Loucy (cell line): ENCODE data around the gene RECQL5.

Experiments
- H2AFZ ChIP-seq: fragments of 200-600 bp; sonication (generic); 2 replicates; pipeline ENCODE4 v1.6.0; 2016; ENCODE audit warnings: antibody characterized with exemption, mild to moderate bottlenecking, low read length, moderate library complexity
- H3F3A ChIP-seq: fragments of 200-600 bp; 2 replicates; pipeline ENCODE4 v1.6.0; 2016; ENCODE audit warnings: antibody characterized with exemption, low read depth, mild to moderate bottlenecking
- H3K27me3 ChIP-seq: fragments of 200-600 bp; sonication (generic); 2 replicates; pipeline ENCODE4 v1.6.1; 2014; ENCODE audit warnings: low read length, mild to moderate bottlenecking; ENCODE audit not compliant: insufficient read depth, poor library complexity, severe bottlenecking
- H3K36me3 ChIP-seq: fragments of 200-600 bp; sonication (generic); 2 replicates; pipeline ENCODE4 v1.6.1; 2016; ENCODE audit warnings: low read length; ENCODE audit not compliant: insufficient read depth
- H3K4me1 ChIP-seq: fragments of 200-600 bp; sonication (generic); 2 replicates; pipeline ENCODE4 v1.5.1; 2014; ENCODE audit warnings: low read length, mild to moderate bottlenecking; ENCODE audit not compliant: insufficient read depth, poor library complexity, severe bottlenecking
- H3K4me2 ChIP-seq: fragments of 200-600 bp; sonication (generic); 2 replicates; pipeline ENCODE4 v1.6.0; 2014; ENCODE audit warnings: antibody characterized with exemption, low read length, low read depth, mild to moderate bottlenecking; ENCODE audit not compliant: poor library complexity, severe bottlenecking
- H3K4me3 ChIP-seq: fragments of 200-600 bp; sonication (generic); 2 replicates; pipeline ENCODE4 v1.5.1; 2014; ENCODE audit warnings: low read length, mild to moderate bottlenecking, mixed read lengths; ENCODE audit not compliant: poor library complexity, severe bottlenecking
- H3K79me2 ChIP-seq: fragments of 200-600 bp; sonication (generic); 2 replicates; pipeline ENCODE4 v1.6.1; 2014; ENCODE audit warnings: low read length; ENCODE audit not compliant: insufficient read depth
- H3K9ac ChIP-seq: fragments of 200-600 bp; sonication (generic); 2 replicates; pipeline ENCODE4 v1.6.0; 2014; ENCODE audit warnings: mild to moderate bottlenecking, low read depth, low read length, moderate library complexity; ENCODE audit not compliant: poor library complexity, severe bottlenecking
- H3K9me2 ChIP-seq: fragments of 200-600 bp; sonication (generic); replicated peaks from 2 replicates; pipeline ENCODE4 v1.6.1; 2016; ENCODE audit warnings: low read depth, low read length, mixed read lengths
- H3K9me3 ChIP-seq: fragments of 200-600 bp; sonication (generic); 2 replicates; pipeline ENCODE4 v1.6.1; 2014; ENCODE audit warnings: mild to moderate bottlenecking, antibody characterized with exemption, low read length, low read depth; ENCODE audit not compliant: insufficient read depth
- H4K20me1 ChIP-seq: fragments of 200-600 bp; sonication (generic); 2 replicates; pipeline ENCODE4 v1.6.0; 2014; ENCODE audit warnings: antibody characterized with exemption, low read length, mild to moderate bottlenecking; ENCODE audit not compliant: insufficient read depth, poor library complexity, severe bottlenecking
- CTCF ChIP-seq: fragments of 200-600 bp; sonication (generic); conservative IDR thresholded peaks from 2 replicates; pipeline ENCODE4 v1.5.1; 2014; ENCODE audit warnings: mild to moderate bottlenecking, antibody characterized with exemption, low read length
- EZH2phosphoT487 ChIP-seq: fragments of 200-600 bp; IDR thresholded peaks from 2 replicates; pipeline ENCODE4 v1.6.1; 2018; ENCODE audit warnings: antibody characterized with exemption, mild to moderate bottlenecking, moderate library complexity, borderline replicate concordance

The RECQL5 gene

GRCh38 chr17:75673487-75673886 is 6.5 kb upstream of the RECQL5 start:
- Histone ChIP-seq H2AFZ (no peak overlapping the region), H3F3A (no peaks in the 10 kb centered on the region), H3K36me3 (peaks cover 42% of the 10 kb centered on the region), H3K4me3 (no peak overlapping the region), H3K79me2 (peaks cover 59% of the 10 kb centered on the region), H4K20me1 (peaks cover 3% of the 10 kb centered on the region), H3K9ac (no peak overlapping the region), H3K4me1 (peaks cover 13% of the 10 kb centered on the region), H3K27me3 (no peaks in the 10 kb centered on the region), H3K9me3 (no peaks in the 10 kb centered on the region), H3K9me2 (no peaks in the 10 kb centered on the region), H3K4me2 (no peak overlapping the region)
- TF ChIP-seq EZH2phosphoT487: no peak
- no peak for TF ChIP-seq CTCF

- Histone ChIP-seq H3K79me2 (peaks cover 64% of the 10 kb centered on the region), H3K36me3 (peaks cover 35% of the 10 kb centered on the region), H3K9ac (no peak overlapping the region), H2AFZ (no peak overlapping the region), H3K4me3 (no peak overlapping the region), H3K9me3 (no peaks in the 10 kb centered on the region), H3K9me2 (no peaks in the 10 kb centered on the region), H3K4me1 (peaks cover 23% of the 10 kb centered on the region), H3K4me2 (no peak overlapping the region), H3F3A (no peaks in the 10 kb centered on the region), H4K20me1 (peaks cover 14% of the 10 kb centered on the region), H3K27me3 (no peaks in the 10 kb centered on the region)
- TF ChIP-seq CTCF (no peak), EZH2phosphoT487 (no peak)
These were observed 5.1 kb upstream of the RECQL5 start for GRCh38 chr17:75672011-75672410.

- H2AFZ ChIP-seq: no peak overlapping the region
These were observed 3.9 kb upstream of the RECQL5 start for GRCh38 chr17:75670868-75671267.

More at GRCh38 chr17:75670868-75671267, 3.9 kb upstream of the RECQL5 start:
- Histone ChIP-seq H3K4me1 (peaks cover 30% of the 10 kb centered on the region), H3K9me2 (no peaks in the 10 kb centered on the region), H3F3A (no peaks in the 10 kb centered on the region), H3K79me2 (peaks cover 70% of the 10 kb centered on the region), H3K27me3 (no peaks in the 10 kb centered on the region), H3K36me3 (peaks cover 35% of the 10 kb centered on the region), H3K9me3 (no peaks in the 10 kb centered on the region), H3K4me3 (peak overlapping the region; percentile 8), H3K4me2 (peak overlapping the region; percentile 99), H4K20me1 (peaks cover 14% of the 10 kb centered on the region), H3K9ac (no peak overlapping the region)
- TF ChIP-seq EZH2phosphoT487 (no peak), CTCF (no peak)
